GM23338 (cell line): ENCODE measurements around the gene GREB1L. TPM values are rescaled to one million over a fixed set of nuclear protein-coding genes. Genes with fewer than 3 reads are reported as not detected.

Experiments
- ATAC-seq: fragments of 200-7000 bp; cut with Tn5 transposase; 3 replicates; pipeline ENCODE4 v1.9.1; 2020
- DNase-seq: peaks from one replicate; pipeline ENCODE4 v3.0.0-alpha.2; 2015; ENCODE audit warnings: low spot score
- H2AFZ ChIP-seq: fragments of 200-600 bp; sonication (generic); 2 replicates; pipeline ENCODE4 v1.8.0; 2016; ENCODE audit warnings: antibody characterized with exemption, mild to moderate bottlenecking, moderate library complexity
- H3F3A ChIP-seq: fragments of 200-600 bp; sonication (generic); replicated peaks from 2 replicates; pipeline ENCODE4 v1.8.0; 2017; ENCODE audit warnings: antibody characterized with exemption, mixed run types, low read depth
- H3K27ac ChIP-seq: fragments of 200-600 bp; sonication (generic); 2 replicates; pipeline ENCODE4 v1.6.1; 2016; ENCODE audit warnings: low read depth
- H3K27me3 ChIP-seq: fragments of 200-600 bp; sonication (generic); 2 replicates; pipeline ENCODE4 v1.8.0; 2016; ENCODE audit warnings: mild to moderate bottlenecking, mixed run types, moderate library complexity; ENCODE audit not compliant: insufficient read depth
- H3K36me3 ChIP-seq: fragments of 200-600 bp; sonication (generic); 2 replicates; pipeline ENCODE4 v1.8.0; 2016; ENCODE audit warnings: mild to moderate bottlenecking; ENCODE audit not compliant: insufficient read depth
- H3K4me1 ChIP-seq: fragments of 200-600 bp; sonication (generic); 2 replicates; pipeline ENCODE4 v1.8.0; 2016; ENCODE audit warnings: mild to moderate bottlenecking, moderate library complexity; ENCODE audit not compliant: insufficient read depth
- H3K4me2 ChIP-seq: fragments of 200-600 bp; sonication (generic); 2 replicates; pipeline ENCODE4 v1.7.1; 2017; ENCODE audit warnings: mixed run types
- H3K4me3 ChIP-seq: fragments of 200-600 bp; sonication (generic); 2 replicates; pipeline ENCODE4 v1.6.1; 2016; ENCODE audit warnings: mixed run types
- H3K79me2 ChIP-seq: fragments of 200-600 bp; sonication (generic); replicated peaks from 2 replicates; pipeline ENCODE4 v1.8.0; 2017; ENCODE audit warnings: mild to moderate bottlenecking; ENCODE audit not compliant: insufficient read depth
- H3K9me2 ChIP-seq: fragments of 200-600 bp; sonication (generic); 2 replicates; pipeline ENCODE4 v1.8.0; 2017; ENCODE audit not compliant: insufficient read depth
- H4K20me1 ChIP-seq: fragments of 200-600 bp; sonication (generic); replicated peaks from 2 replicates; pipeline ENCODE4 v1.8.0; 2017; ENCODE audit warnings: mild to moderate bottlenecking; ENCODE audit not compliant: insufficient read depth
- H3K27ac Mint-ChIP-seq: 2 replicates; pipeline ENCODE4 v1.8.0; 2020; ENCODE audit warnings: inconsistent platforms, mild to moderate bottlenecking, moderate library complexity, mixed read lengths
- H3K27me3 Mint-ChIP-seq: 3 replicates; pipeline ENCODE4 v1.8.0; 2022; ENCODE audit warnings: low read depth, mild to moderate bottlenecking, moderate library complexity, mixed read lengths, inconsistent platforms; ENCODE audit not compliant: insufficient read depth, poor library complexity
- H3K36me3 Mint-ChIP-seq: 3 replicates; pipeline ENCODE4 v1.8.0; 2021; ENCODE audit warnings: low read depth, mild to moderate bottlenecking, inconsistent platforms, moderate library complexity, mixed read lengths
- H3K4me1 Mint-ChIP-seq: 3 replicates; pipeline ENCODE4 v1.8.0; 2020; ENCODE audit warnings: mild to moderate bottlenecking, inconsistent platforms, mixed read lengths
- H3K4me3 Mint-ChIP-seq: 3 replicates; pipeline ENCODE4 v1.8.0; 2021; ENCODE audit warnings: moderate library complexity, mild to moderate bottlenecking, inconsistent platforms, mixed read lengths
- H3K9me3 Mint-ChIP-seq: 3 replicates; pipeline ENCODE4 v1.8.0; 2020; ENCODE audit warnings: moderate library complexity, mild to moderate bottlenecking, inconsistent platforms, mixed read lengths
- EZH2 ChIP-seq: fragments of 200-600 bp; sonication (generic); IDR thresholded peaks from one replicate; pipeline ENCODE4 v1.8.0; 2017; ENCODE audit warnings: antibody characterized with exemption, mild to moderate bottlenecking, low read depth; ENCODE audit not compliant: unreplicated experiment
- JUNB ChIP-seq: IDR thresholded peaks from one replicate; pipeline ENCODE4 v1.6.1; 2016; ENCODE audit warnings: antibody characterized with exemption; ENCODE audit not compliant: unreplicated experiment
- NANOG ChIP-seq: IDR thresholded peaks from 2 replicates; pipeline ENCODE4 v1.6.1; 2016; ENCODE audit warnings: antibody characterized with exemption, borderline replicate concordance
- STAT1 ChIP-seq: IDR thresholded peaks from one replicate; pipeline ENCODE4 v1.6.1; 2016; ENCODE audit warnings: antibody characterized with exemption; ENCODE audit not compliant: unreplicated experiment
- ZNF114 ChIP-seq: fragments of 250-450 bp; sonication (Bioruptor Pico); IDR thresholded peaks from 2 replicates; pipeline ENCODE4 v1.5.0; 2020; ENCODE audit warnings: mild to moderate bottlenecking, moderate library complexity
- ZNF331 ChIP-seq: fragments of 250-450 bp; sonication (Bioruptor Pico); IDR thresholded peaks from 2 replicates; pipeline ENCODE4 v1.5.0; 2020; ENCODE audit warnings: low read depth, mild to moderate bottlenecking, moderate library complexity
- polyA plus RNA-seq: library from polyadenylated mRNA; unstranded; fragments of >200 nt; fragmentation: Nextera tagmentation; extraction: Ambion mirVana; gene quantifications from 2 replicates; pipeline ENCODE4 v1.2.1, GENCODE V29; 2016
- total RNA-seq: library from RNA; depleted of rRNA; stranded (reverse); fragments of >200 nt; shearing (Covaris generic); gene quantifications from 2 replicates; pipeline ENCODE4 v1.2.3, GENCODE V29; 2014
- TF ChIP-seq, protein P1 (sequence below), 2 experiments: fragments of 200-600 bp in 1 of 2; sonication (generic) in 1 of 2; conservative IDR thresholded peaks; 2 replicates each; pipeline versions ENCODE4 v1.5.1 to v1.6.1; 2016 to 2017; ENCODE audit warnings: antibody characterized with exemption in 2 of 2, low read depth in 2 of 2, mild to moderate bottlenecking in 2 of 2, moderate library complexity in 1 of 2
- TF ChIP-seq, protein P2 (sequence below): fragments of 250-450 bp; sonication (Bioruptor Pico); IDR thresholded peaks from 2 replicates; pipeline ENCODE4 v1.5.0; 2020; ENCODE audit warnings: mild to moderate bottlenecking, moderate library complexity
- TF ChIP-seq, protein P3 (sequence below): IDR thresholded peaks from one replicate; pipeline ENCODE4 v1.6.1; 2018; ENCODE audit warnings: antibody characterized with exemption; ENCODE audit not compliant: unreplicated experiment

Gene GREB1L
- total and polyA plus RNA-seq, 2 experiments from 2014 or later, result 0.03 to 0.29 TPM

DNA sequence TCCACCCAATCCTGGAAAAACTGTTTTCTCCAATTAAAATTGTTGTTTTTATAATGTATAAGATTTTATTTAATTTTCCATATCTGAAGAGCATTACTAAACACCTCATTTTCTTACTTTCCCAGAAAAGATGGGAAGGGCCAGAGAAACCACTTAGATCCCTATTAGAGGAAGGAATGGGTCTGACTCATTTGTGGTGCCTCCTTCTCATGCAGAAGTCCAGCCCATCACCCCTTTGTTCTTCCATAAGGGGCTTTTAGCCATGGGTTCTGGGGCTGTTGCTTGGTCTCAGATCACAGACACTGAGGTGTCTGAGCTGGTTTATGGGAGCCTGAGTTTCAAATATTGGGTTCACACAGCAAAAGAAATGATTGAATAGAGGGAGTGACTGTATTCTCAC, 206.3 kb downstream of the GREB1L start:
- no peak overlapping the region for H3K4me3 Mint-ChIP-seq
- no peaks in the 10 kb centered on the region for H3K9me3 Mint-ChIP-seq
- Histone ChIP-seq H3K4me1 (no peaks in the 10 kb centered on the region), H3F3A (no peaks in the 10 kb centered on the region), H4K20me1 (no peaks in the 10 kb centered on the region), H3K27ac (no peak overlapping the region), H2AFZ (no peak overlapping the region), H3K9me2 (no peaks in the 10 kb centered on the region), H3K4me3 (no peak overlapping the region), H3K27me3 (no peaks in the 10 kb centered on the region), H3K36me3 (no peaks in the 10 kb centered on the region), H3K4me2 (no peak overlapping the region), H3K79me2 (no peaks in the 10 kb centered on the region)
- H3K27ac Mint-ChIP-seq, result no peak overlapping the region
- no peaks in the 10 kb centered on the region for H3K36me3 Mint-ChIP-seq
- ATAC-seq, result no peak
- no peaks in the 10 kb centered on the region for H3K4me1 Mint-ChIP-seq
- peaks cover 10% of the 10 kb centered on the region for H3K27me3 Mint-ChIP-seq
- no peak for TF ChIP-seq ZNF114 (CRISPR knock-in tag)
- no peak for TF ChIP-seq STAT1
- no peak for TF ChIP-seq EZH2
- TF ChIP-seq, protein P1, sequence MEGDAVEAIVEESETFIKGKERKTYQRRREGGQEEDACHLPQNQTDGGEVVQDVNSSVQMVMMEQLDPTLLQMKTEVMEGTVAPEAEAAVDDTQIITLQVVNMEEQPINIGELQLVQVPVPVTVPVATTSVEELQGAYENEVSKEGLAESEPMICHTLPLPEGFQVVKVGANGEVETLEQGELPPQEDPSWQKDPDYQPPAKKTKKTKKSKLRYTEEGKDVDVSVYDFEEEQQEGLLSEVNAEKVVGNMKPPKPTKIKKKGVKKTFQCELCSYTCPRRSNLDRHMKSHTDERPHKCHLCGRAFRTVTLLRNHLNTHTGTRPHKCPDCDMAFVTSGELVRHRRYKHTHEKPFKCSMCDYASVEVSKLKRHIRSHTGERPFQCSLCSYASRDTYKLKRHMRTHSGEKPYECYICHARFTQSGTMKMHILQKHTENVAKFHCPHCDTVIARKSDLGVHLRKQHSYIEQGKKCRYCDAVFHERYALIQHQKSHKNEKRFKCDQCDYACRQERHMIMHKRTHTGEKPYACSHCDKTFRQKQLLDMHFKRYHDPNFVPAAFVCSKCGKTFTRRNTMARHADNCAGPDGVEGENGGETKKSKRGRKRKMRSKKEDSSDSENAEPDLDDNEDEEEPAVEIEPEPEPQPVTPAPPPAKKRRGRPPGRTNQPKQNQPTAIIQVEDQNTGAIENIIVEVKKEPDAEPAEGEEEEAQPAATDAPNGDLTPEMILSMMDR (conservative IDR thresholded peaks at IDR 0.05; ENCODE audit: low read depth in 2 of 2), result no peak
- TF ChIP-seq NANOG, result no peak
- DNase-seq, result no peak

DNA sequence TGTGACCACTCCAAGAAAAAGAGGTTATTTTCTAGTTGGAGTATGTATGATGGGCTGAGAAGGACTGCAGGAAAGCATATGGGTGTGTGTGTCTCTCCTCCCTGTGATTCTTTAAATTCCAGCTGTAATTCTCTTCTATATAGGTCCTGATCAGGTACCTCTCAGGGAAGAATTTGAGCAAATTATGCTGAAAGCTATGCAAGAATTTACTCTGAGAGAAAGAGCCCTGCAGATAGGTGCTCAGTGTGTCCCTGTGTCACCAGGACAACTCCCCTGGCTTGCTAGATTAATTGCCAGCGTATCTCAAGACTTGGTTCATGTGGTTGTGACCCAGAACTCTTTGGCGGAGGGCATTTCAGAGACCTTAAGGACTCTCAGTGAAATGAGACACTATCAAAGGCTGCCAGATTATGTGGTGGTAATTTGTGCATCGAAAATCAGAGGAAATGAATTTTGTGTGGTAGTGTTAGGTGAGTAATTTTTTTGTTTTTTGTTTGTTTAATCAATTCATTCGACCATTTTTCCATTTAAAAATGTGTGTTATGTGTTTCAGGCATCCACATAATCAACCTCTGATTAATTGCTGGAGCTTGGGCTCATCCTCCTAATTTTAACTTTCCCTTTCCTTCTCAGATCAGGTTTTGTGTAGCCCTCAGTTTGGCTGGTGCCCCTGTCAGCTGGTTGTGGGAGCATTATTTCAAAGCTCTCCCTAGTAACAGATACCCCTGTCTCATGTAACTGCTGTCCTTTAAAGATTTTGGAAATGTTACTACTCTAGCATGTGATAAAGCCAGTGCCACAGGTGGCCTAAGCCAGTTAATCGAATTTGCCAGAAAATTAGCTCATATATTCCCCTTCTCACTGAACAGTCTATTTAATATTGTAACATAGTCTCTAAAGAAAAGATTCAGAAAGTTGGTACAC, 207.6 kb downstream of the GREB1L start:
- no peaks in the 10 kb centered on the region for H3K36me3 Mint-ChIP-seq
- DNase-seq (peak; percentile 30), ATAC-seq (no peak)
- Histone ChIP-seq H3K4me2 (no peak overlapping the region), H3K4me3 (no peak overlapping the region), H2AFZ (no peak overlapping the region), H3K9me2 (no peaks in the 10 kb centered on the region), H3K27me3 (no peaks in the 10 kb centered on the region), H3F3A (no peaks in the 10 kb centered on the region), H3K36me3 (no peaks in the 10 kb centered on the region), H3K79me2 (no peaks in the 10 kb centered on the region), H3K4me1 (no peaks in the 10 kb centered on the region), H4K20me1 (no peaks in the 10 kb centered on the region), H3K27ac (no peak overlapping the region)
- no peak overlapping the region for H3K4me3 Mint-ChIP-seq
- peaks cover 10% of the 10 kb centered on the region for H3K27me3 Mint-ChIP-seq
- H3K9me3 Mint-ChIP-seq, result no peaks in the 10 kb centered on the region
- peaks cover under 1% of the 10 kb centered on the region; the same call in 2 of the 3 replicates for H3K4me1 Mint-ChIP-seq
- H3K27ac Mint-ChIP-seq, result no peak overlapping the region
- no peak for TF ChIP-seq NANOG
- no peak for TF ChIP-seq EZH2
- TF ChIP-seq, protein P2, sequence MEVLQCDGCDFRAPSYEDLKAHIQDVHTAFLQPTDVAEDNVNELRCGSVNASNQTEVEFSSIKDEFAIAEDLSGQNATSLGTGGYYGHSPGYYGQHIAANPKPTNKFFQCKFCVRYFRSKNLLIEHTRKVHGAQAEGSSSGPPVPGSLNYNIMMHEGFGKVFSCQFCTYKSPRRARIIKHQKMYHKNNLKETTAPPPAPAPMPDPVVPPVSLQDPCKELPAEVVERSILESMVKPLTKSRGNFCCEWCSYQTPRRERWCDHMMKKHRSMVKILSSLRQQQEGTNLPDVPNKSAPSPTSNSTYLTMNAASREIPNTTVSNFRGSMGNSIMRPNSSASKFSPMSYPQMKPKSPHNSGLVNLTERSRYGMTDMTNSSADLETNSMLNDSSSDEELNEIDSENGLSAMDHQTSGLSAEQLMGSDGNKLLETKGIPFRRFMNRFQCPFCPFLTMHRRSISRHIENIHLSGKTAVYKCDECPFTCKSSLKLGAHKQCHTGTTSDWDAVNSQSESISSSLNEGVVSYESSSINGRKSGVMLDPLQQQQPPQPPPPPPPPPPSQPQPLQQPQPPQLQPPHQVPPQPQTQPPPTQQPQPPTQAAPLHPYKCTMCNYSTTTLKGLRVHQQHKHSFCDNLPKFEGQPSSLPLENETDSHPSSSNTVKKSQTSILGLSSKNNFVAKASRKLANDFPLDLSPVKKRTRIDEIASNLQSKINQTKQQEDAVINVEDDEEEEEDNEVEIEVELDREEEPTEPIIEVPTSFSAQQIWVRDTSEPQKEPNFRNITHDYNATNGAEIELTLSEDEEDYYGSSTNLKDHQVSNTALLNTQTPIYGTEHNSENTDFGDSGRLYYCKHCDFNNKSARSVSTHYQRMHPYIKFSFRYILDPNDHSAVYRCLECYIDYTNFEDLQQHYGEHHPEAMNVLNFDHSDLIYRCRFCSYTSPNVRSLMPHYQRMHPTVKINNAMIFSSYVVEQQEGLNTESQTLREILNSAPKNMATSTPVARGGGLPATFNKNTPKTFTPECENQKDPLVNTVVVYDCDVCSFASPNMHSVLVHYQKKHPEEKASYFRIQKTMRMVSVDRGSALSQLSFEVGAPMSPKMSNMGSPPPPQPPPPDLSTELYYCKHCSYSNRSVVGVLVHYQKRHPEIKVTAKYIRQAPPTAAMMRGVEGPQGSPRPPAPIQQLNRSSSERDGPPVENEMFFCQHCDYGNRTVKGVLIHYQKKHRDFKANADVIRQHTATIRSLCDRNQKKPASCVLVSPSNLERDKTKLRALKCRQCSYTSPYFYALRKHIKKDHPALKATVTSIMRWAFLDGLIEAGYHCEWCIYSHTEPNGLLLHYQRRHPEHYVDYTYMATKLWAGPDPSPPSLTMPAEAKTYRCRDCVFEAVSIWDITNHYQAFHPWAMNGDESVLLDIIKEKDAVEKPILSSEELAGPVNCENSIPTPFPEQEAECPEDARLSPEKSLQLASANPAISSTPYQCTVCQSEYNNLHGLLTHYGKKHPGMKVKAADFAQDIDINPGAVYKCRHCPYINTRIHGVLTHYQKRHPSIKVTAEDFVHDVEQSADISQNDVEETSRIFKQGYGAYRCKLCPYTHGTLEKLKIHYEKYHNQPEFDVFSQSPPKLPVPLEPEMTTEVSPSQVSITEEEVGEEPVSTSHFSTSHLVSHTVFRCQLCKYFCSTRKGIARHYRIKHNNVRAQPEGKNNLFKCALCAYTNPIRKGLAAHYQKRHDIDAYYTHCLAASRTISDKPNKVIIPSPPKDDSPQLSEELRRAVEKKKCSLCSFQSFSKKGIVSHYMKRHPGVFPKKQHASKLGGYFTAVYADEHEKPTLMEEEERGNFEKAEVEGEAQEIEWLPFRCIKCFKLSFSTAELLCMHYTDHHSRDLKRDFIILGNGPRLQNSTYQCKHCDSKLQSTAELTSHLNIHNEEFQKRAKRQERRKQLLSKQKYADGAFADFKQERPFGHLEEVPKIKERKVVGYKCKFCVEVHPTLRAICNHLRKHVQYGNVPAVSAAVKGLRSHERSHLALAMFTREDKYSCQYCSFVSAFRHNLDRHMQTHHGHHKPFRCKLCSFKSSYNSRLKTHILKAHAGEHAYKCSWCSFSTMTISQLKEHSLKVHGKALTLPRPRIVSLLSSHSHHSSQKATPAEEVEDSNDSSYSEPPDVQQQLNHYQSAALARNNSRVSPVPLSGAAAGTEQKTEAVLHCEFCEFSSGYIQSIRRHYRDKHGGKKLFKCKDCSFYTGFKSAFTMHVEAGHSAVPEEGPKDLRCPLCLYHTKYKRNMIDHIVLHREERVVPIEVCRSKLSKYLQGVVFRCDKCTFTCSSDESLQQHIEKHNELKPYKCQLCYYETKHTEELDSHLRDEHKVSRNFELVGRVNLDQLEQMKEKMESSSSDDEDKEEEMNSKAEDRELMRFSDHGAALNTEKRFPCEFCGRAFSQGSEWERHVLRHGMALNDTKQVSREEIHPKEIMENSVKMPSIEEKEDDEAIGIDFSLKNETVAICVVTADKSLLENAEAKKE (CRISPR knock-in tag), result no peak
- TF ChIP-seq, protein P3, sequence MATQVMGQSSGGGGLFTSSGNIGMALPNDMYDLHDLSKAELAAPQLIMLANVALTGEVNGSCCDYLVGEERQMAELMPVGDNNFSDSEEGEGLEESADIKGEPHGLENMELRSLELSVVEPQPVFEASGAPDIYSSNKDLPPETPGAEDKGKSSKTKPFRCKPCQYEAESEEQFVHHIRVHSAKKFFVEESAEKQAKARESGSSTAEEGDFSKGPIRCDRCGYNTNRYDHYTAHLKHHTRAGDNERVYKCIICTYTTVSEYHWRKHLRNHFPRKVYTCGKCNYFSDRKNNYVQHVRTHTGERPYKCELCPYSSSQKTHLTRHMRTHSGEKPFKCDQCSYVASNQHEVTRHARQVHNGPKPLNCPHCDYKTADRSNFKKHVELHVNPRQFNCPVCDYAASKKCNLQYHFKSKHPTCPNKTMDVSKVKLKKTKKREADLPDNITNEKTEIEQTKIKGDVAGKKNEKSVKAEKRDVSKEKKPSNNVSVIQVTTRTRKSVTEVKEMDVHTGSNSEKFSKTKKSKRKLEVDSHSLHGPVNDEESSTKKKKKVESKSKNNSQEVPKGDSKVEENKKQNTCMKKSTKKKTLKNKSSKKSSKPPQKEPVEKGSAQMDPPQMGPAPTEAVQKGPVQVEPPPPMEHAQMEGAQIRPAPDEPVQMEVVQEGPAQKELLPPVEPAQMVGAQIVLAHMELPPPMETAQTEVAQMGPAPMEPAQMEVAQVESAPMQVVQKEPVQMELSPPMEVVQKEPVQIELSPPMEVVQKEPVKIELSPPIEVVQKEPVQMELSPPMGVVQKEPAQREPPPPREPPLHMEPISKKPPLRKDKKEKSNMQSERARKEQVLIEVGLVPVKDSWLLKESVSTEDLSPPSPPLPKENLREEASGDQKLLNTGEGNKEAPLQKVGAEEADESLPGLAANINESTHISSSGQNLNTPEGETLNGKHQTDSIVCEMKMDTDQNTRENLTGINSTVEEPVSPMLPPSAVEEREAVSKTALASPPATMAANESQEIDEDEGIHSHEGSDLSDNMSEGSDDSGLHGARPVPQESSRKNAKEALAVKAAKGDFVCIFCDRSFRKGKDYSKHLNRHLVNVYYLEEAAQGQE, result no peak
- TF ChIP-seq JUNB, result no peak
- TF ChIP-seq STAT1, result no peak
- TF ChIP-seq ZNF331 (CRISPR knock-in tag), result no peak
